ENCODE measurements around the gene MGAT3. TPM values are rescaled to one million over a fixed set of nuclear protein-coding genes. Genes with fewer than 3 reads are reported as not detected.

MGAT3 gene
- polyA plus RNA-seq, 1 donor from 2014 or later = 29.1 TPM

DNA sequence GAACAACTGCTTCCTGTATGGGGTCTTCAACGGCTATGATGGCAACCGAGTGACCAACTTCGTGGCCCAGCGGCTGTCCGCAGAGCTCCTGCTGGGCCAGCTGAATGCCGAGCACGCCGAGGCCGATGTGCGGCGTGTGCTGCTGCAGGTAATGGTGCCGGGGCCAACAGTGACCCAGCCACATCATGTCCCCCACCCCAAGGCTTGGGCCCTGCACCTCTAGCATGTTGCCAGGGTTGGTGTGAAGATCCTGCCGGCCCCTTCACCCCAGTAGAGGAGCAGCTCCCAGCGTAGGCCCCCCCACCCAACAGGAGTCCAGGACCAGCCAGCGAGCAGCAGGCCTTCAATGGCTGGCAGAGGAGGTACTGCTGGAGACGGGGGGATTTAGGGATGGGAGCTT, 41.3 kb upstream of the MGAT3 start:
- Histone ChIP-seq H4K20me1 (ENCODE audit: insufficient read depth) (no peaks in the 10 kb centered on the region), H3K79me2 (replicated peaks; ENCODE audit: insufficient read depth, low read length) (no peaks in the 10 kb centered on the region), H3K9ac (ENCODE audit: low read length) (no peak overlapping the region), H2AFZ (ENCODE audit: low read depth, low read length) (no peak overlapping the region), H3K36me3 (ENCODE audit: insufficient read depth, low read length) (no peaks in the 10 kb centered on the region), H3K4me2 (ENCODE audit: low read length) (no peak overlapping the region), H3K9me3 (ENCODE audit: low read length) (no peaks in the 10 kb centered on the region), H3F3A (ENCODE audit: insufficient read depth, low read length, poor library complexity, severe bottlenecking) (no peaks in the 10 kb centered on the region), H3K27me3 (ENCODE audit: insufficient read depth, low read depth, low read length) (no peaks in the 10 kb centered on the region), H3K27ac (ENCODE audit: low read length) (no peak overlapping the region), H3K4me3 (ENCODE audit: low read length) (no peak overlapping the region), H3K9me2 (ENCODE audit: insufficient read depth, low read length) (no peaks in the 10 kb centered on the region)
- TF ChIP-seq RAD21 (conservative IDR thresholded peaks at IDR 0.05) = no peak
- TF ChIP-seq, protein P1, sequence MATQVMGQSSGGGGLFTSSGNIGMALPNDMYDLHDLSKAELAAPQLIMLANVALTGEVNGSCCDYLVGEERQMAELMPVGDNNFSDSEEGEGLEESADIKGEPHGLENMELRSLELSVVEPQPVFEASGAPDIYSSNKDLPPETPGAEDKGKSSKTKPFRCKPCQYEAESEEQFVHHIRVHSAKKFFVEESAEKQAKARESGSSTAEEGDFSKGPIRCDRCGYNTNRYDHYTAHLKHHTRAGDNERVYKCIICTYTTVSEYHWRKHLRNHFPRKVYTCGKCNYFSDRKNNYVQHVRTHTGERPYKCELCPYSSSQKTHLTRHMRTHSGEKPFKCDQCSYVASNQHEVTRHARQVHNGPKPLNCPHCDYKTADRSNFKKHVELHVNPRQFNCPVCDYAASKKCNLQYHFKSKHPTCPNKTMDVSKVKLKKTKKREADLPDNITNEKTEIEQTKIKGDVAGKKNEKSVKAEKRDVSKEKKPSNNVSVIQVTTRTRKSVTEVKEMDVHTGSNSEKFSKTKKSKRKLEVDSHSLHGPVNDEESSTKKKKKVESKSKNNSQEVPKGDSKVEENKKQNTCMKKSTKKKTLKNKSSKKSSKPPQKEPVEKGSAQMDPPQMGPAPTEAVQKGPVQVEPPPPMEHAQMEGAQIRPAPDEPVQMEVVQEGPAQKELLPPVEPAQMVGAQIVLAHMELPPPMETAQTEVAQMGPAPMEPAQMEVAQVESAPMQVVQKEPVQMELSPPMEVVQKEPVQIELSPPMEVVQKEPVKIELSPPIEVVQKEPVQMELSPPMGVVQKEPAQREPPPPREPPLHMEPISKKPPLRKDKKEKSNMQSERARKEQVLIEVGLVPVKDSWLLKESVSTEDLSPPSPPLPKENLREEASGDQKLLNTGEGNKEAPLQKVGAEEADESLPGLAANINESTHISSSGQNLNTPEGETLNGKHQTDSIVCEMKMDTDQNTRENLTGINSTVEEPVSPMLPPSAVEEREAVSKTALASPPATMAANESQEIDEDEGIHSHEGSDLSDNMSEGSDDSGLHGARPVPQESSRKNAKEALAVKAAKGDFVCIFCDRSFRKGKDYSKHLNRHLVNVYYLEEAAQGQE (IDR thresholded peaks at IDR 0.05; ENCODE audit: borderline replicate concordance) = no peak
- TF ChIP-seq, protein P2, sequence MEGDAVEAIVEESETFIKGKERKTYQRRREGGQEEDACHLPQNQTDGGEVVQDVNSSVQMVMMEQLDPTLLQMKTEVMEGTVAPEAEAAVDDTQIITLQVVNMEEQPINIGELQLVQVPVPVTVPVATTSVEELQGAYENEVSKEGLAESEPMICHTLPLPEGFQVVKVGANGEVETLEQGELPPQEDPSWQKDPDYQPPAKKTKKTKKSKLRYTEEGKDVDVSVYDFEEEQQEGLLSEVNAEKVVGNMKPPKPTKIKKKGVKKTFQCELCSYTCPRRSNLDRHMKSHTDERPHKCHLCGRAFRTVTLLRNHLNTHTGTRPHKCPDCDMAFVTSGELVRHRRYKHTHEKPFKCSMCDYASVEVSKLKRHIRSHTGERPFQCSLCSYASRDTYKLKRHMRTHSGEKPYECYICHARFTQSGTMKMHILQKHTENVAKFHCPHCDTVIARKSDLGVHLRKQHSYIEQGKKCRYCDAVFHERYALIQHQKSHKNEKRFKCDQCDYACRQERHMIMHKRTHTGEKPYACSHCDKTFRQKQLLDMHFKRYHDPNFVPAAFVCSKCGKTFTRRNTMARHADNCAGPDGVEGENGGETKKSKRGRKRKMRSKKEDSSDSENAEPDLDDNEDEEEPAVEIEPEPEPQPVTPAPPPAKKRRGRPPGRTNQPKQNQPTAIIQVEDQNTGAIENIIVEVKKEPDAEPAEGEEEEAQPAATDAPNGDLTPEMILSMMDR (IDR thresholded peaks at IDR 0.05; ENCODE audit: poor library complexity, severe bottlenecking) = no peak
- no peak for TF ChIP-seq EP300 (conservative IDR thresholded peaks at IDR 0.05; ENCODE audit: poor library complexity, severe bottlenecking)
- no peak for TF ChIP-seq POLR2AphosphoS5 (IDR thresholded peaks at IDR 0.05)
- no peak for TF ChIP-seq MXI1 (conservative IDR thresholded peaks at IDR 0.05; ENCODE audit: poor library complexity, severe bottlenecking)
- TF ChIP-seq EZH2 (IDR thresholded peaks at IDR 0.05; ENCODE audit: borderline replicate concordance, insufficient read depth, low read length, poor library complexity, severe bottlenecking) = no peak
- no peak for TF ChIP-seq SMC3 (conservative IDR thresholded peaks at IDR 0.05; ENCODE audit: poor library complexity)
- no peak for TF ChIP-seq TAF1 (IDR thresholded peaks at IDR 0.05; ENCODE audit: low read depth)

DNA sequence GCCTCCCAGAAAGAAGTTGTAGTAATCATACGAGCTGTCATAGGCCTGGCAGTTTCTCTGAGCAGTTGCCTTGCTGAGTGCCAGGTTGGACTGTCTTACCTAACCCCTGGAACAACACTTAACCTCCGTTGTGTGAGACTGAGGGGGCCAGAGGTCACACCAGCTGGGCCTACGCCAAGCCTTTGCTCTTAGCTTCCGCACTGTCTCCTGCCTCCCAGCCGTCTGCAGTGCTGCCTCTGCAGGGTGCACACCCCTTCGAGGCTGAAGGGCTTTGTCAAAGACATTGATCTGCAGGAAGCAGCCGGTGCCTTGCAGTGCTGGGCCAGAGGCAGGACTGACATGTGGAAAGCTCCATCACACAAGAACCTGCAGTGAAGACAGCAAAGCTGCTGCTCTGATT, 40.5 kb upstream of the MGAT3 start:
- Histone ChIP-seq H3K9me3 (ENCODE audit: low read length) (no peaks in the 10 kb centered on the region), H3K79me2 (replicated peaks; ENCODE audit: insufficient read depth, low read length) (no peaks in the 10 kb centered on the region), H3F3A (ENCODE audit: insufficient read depth, low read length, poor library complexity, severe bottlenecking) (no peaks in the 10 kb centered on the region), H3K4me3 (ENCODE audit: low read length) (no peak overlapping the region), H3K36me3 (ENCODE audit: insufficient read depth, low read length) (no peaks in the 10 kb centered on the region), H3K27ac (ENCODE audit: low read length) (no peak overlapping the region), H3K9ac (ENCODE audit: low read length) (no peak overlapping the region), H3K27me3 (ENCODE audit: insufficient read depth, low read depth, low read length) (no peaks in the 10 kb centered on the region), H3K9me2 (ENCODE audit: insufficient read depth, low read length) (no peaks in the 10 kb centered on the region), H4K20me1 (ENCODE audit: insufficient read depth) (no peaks in the 10 kb centered on the region), H3K4me2 (ENCODE audit: low read length) (no peak overlapping the region), H2AFZ (ENCODE audit: low read depth, low read length) (no peak overlapping the region)
- no peak for TF ChIP-seq EP300 (conservative IDR thresholded peaks at IDR 0.05; ENCODE audit: poor library complexity, severe bottlenecking)
- no peak for TF ChIP-seq EZH2 (IDR thresholded peaks at IDR 0.05; ENCODE audit: borderline replicate concordance, insufficient read depth, low read length, poor library complexity, severe bottlenecking)
- no peak for TF ChIP-seq SMC3 (conservative IDR thresholded peaks at IDR 0.05; ENCODE audit: poor library complexity)

Data from neural cell (in vitro differentiated cells).